Liver (tissue), 9 donors: Measurements from ENCODE around the gene TRPM6. TPM values are rescaled to one million over a fixed set of nuclear protein-coding genes. Genes with fewer than 3 reads are reported as not detected.

Experiments
- DNase-seq: peaks from one replicate; pipeline ENCODE4 v3.0.0-alpha.2; 2017; ENCODE audit warnings: low spot score
- H3K27ac ChIP-seq, 2 donors: one replicate each; pipeline ENCODE4 v1.7.0; 2013; ENCODE audit warnings: inconsistent platforms in 2 of 2, low read length in 2 of 2, control low read depth in 1 of 2, low read depth in 1 of 2, mild to moderate bottlenecking in 1 of 2
- H3K27me3 ChIP-seq, 4 donors: one replicate each; pipeline versions ENCODE4 v1.6.1 to v1.7.0; 2013; ENCODE audit warnings: low read length in 3 of 4, inconsistent platforms in 1 of 4, mild to moderate bottlenecking in 1 of 4, moderate library complexity in 1 of 4; ENCODE audit not compliant: control insufficient read depth in 4 of 4, insufficient read depth in 4 of 4
- H3K36me3 ChIP-seq, 4 donors: one replicate each; pipeline versions ENCODE4 v1.6.1 to v1.7.0; 2013; ENCODE audit warnings: low read length in 3 of 4, mild to moderate bottlenecking in 3 of 4, low read depth in 1 of 4, moderate library complexity in 1 of 4; ENCODE audit not compliant: control insufficient read depth in 4 of 4, insufficient read depth in 3 of 4
- H3K4me1 ChIP-seq, 4 donors: one replicate each; pipeline versions ENCODE4 v1.6.1 to v1.7.0; 2013; ENCODE audit warnings: low read length in 3 of 4, mild to moderate bottlenecking in 3 of 4, moderate library complexity in 1 of 4; ENCODE audit not compliant: control insufficient read depth in 4 of 4, insufficient read depth in 4 of 4
- H3K4me3 ChIP-seq, 3 donors: one replicate each; pipeline versions ENCODE4 v1.6.1 to v1.7.0; 2013; ENCODE audit warnings: low read length in 3 of 3, control low read depth in 1 of 3, low read depth in 1 of 3, mild to moderate bottlenecking in 1 of 3
- H3K9ac ChIP-seq, 2 donors: one replicate each; pipeline ENCODE4 v1.7.0; 2013; ENCODE audit warnings: low read length in 2 of 2, mild to moderate bottlenecking in 2 of 2, moderate library complexity in 2 of 2, control low read depth in 1 of 2, low read depth in 1 of 2
- H3K9me3 ChIP-seq, 4 donors: one replicate each; pipeline versions ENCODE4 v1.6.1 to v1.7.0; 2013; ENCODE audit warnings: low read length in 3 of 4; ENCODE audit not compliant: control insufficient read depth in 4 of 4
- EGR1 ChIP-seq, 2 donors: IDR thresholded peaks; 2 replicates each; pipeline ENCODE4 v1.6.1; 2016 to 2018; ENCODE audit warnings: antibody characterized with exemption in 2 of 2, low read depth in 2 of 2
- FOXA1 ChIP-seq: IDR thresholded peaks from 2 replicates; pipeline ENCODE4 v1.6.1; 2016; ENCODE audit warnings: antibody characterized with exemption
- FOXA2 ChIP-seq: IDR thresholded peaks from 2 replicates; pipeline ENCODE4 v1.6.1; 2016; ENCODE audit warnings: antibody characterized with exemption
- GABPA ChIP-seq, 2 donors: IDR thresholded peaks in 1 of 2; conservative IDR thresholded peaks in 1 of 2; 2 replicates each; pipeline ENCODE4 v1.6.1; 2016; ENCODE audit warnings: antibody characterized with exemption in 2 of 2, mild to moderate bottlenecking in 1 of 2, moderate library complexity in 1 of 2
- HNF4G ChIP-seq: IDR thresholded peaks from 2 replicates; pipeline ENCODE4 v1.6.1; 2016; ENCODE audit warnings: antibody characterized with exemption
- JUND ChIP-seq, 2 donors: IDR thresholded peaks; 2 replicates each; pipeline ENCODE4 v1.6.1; 2016; ENCODE audit warnings: antibody characterized with exemption in 2 of 2
- NR2F2 ChIP-seq: IDR thresholded peaks from 2 replicates; pipeline ENCODE4 v1.6.1; 2016; ENCODE audit warnings: antibody characterized with exemption
- RAD21 ChIP-seq, 2 donors: IDR thresholded peaks; 2 replicates each; pipeline ENCODE4 v1.6.1; 2016; ENCODE audit warnings: antibody characterized with exemption in 2 of 2, mild to moderate bottlenecking in 2 of 2
- RXRA ChIP-seq, 2 donors: IDR thresholded peaks; 2 replicates each; pipeline ENCODE4 v1.6.1; 2017 to 2018; ENCODE audit warnings: antibody characterized with exemption in 2 of 2, mild to moderate bottlenecking in 1 of 2
- SP1 ChIP-seq: IDR thresholded peaks from 2 replicates; pipeline ENCODE4 v1.6.1; 2018; ENCODE audit warnings: antibody characterized with exemption, mild to moderate bottlenecking
- TAF1 ChIP-seq: conservative IDR thresholded peaks from 2 replicates; pipeline ENCODE4 v1.6.1; 2016; ENCODE audit warnings: antibody characterized with exemption, mild to moderate bottlenecking
- YY1 ChIP-seq: IDR thresholded peaks from 2 replicates; pipeline ENCODE4 v1.6.1; 2016; ENCODE audit warnings: antibody characterized with exemption, mild to moderate bottlenecking
- WGBS: extraction: QIAGEN DNeasy Blood & Tissue Kit; methylation state at CpG from one replicate; pipeline ENCODE4 v1.1.7; 2013; 5-methylcytosine and 5-hydroxymethylcytosine counted together
- polyA plus RNA-seq, 2 donors: library from polyadenylated mRNA; stranded (reverse) in 1 of 2; unstranded in 1 of 2; fragments of 200-250 nt in 1 of 2; fragments of >200 nt in 1 of 2; fragmentation: Nextera tagmentation in 1 of 2; extraction: Ambion mirVana in 1 of 2; gene quantifications; one replicate each; pipeline versions ENCODE4 v1.2.1 to v1.2.3, GENCODE V29; 2013 to 2015
- total RNA-seq, 2 donors: library from RNA; depleted of rRNA; stranded (reverse); fragments of >200 nt; gene quantifications; one replicate each; pipeline ENCODE4 v1.2.3, GENCODE V29; 2014
- TF ChIP-seq, protein P1 (sequence below): IDR thresholded peaks from 2 replicates; pipeline ENCODE4 v1.6.1; 2016; ENCODE audit warnings: antibody characterized with exemption
- TF ChIP-seq, protein P2 (sequence below): IDR thresholded peaks from 2 replicates; pipeline ENCODE4 v1.6.1; 2016; ENCODE audit warnings: antibody characterized with exemption
- TF ChIP-seq, protein P3 (sequence below): fragments of 150-350 bp; IDR thresholded peaks from 2 replicates; pipeline ENCODE4 v1.5.1; 2017; ENCODE audit warnings: improper control_type of control experiment, low read depth, low read length; ENCODE audit not compliant: missing input control
- donor health status: healthy.
- donor health status: healthy.
- donor health status: healthy.
- donor health status: healthy.
- donor health status: healthy.

TRPM6 gene
- total and polyA plus RNA-seq, 4 donors = 0.05 to 0.67 (median 0.10) TPM

DNA sequence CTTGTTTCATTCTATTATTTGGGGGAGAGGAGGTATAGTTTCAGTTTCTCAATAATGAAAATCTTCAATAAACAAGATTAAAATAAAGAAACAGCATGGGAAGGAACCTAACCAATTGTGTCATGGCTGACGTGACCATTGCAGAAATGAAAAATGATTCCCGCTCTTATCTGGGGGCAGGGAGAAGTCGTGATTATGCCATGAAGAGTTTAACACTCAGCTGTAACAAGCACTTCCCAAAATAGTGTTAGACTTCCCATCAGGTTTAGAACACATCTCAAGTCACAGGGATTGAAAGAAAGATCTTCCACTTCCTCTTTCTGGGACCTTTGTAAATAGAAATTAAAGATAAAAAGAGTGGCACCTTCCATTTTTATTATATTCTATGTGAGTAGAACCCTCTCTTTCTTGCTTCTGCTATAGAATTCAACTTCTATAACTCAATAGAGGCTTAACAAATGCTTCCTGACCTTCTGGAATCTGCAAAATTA is 122.2 kb downstream of the TRPM6 start:
- Histone ChIP-seq H3K4me3 (no peak overlapping the region), H3K27me3 (no peaks in the 10 kb centered on the region), H3K9ac (no peak overlapping the region), H3K27ac (no peak overlapping the region), H3K4me1 (no peaks in the 10 kb centered on the region), H3K36me3 (no peaks in the 10 kb centered on the region), H3K9me3 (no peaks in the 10 kb centered on the region)
- TF ChIP-seq RXRA (IDR thresholded peaks at IDR 0.05) (no peak), YY1 (no peak), JUND (IDR thresholded peaks at IDR 0.05) (no peak), FOXA2 (no peak), TAF1 (no peak), HNF4G (no peak), FOXA1 (no peak), RAD21 (IDR thresholded peaks at IDR 0.05) (no peak), SP1 (no peak)
- TF ChIP-seq, protein P1, sequence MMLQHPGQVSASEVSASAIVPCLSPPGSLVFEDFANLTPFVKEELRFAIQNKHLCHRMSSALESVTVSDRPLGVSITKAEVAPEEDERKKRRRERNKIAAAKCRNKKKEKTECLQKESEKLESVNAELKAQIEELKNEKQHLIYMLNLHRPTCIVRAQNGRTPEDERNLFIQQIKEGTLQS = no peak
- TF ChIP-seq, protein P2, sequence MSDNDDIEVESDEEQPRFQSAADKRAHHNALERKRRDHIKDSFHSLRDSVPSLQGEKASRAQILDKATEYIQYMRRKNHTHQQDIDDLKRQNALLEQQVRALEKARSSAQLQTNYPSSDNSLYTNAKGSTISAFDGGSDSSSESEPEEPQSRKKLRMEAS = no peak
- TF ChIP-seq, protein P3, sequence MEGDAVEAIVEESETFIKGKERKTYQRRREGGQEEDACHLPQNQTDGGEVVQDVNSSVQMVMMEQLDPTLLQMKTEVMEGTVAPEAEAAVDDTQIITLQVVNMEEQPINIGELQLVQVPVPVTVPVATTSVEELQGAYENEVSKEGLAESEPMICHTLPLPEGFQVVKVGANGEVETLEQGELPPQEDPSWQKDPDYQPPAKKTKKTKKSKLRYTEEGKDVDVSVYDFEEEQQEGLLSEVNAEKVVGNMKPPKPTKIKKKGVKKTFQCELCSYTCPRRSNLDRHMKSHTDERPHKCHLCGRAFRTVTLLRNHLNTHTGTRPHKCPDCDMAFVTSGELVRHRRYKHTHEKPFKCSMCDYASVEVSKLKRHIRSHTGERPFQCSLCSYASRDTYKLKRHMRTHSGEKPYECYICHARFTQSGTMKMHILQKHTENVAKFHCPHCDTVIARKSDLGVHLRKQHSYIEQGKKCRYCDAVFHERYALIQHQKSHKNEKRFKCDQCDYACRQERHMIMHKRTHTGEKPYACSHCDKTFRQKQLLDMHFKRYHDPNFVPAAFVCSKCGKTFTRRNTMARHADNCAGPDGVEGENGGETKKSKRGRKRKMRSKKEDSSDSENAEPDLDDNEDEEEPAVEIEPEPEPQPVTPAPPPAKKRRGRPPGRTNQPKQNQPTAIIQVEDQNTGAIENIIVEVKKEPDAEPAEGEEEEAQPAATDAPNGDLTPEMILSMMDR = no peak
- DNase-seq = no peak
- WGBS = 59% methylated on average over 3 of the region's 3 CpGs

DNA sequence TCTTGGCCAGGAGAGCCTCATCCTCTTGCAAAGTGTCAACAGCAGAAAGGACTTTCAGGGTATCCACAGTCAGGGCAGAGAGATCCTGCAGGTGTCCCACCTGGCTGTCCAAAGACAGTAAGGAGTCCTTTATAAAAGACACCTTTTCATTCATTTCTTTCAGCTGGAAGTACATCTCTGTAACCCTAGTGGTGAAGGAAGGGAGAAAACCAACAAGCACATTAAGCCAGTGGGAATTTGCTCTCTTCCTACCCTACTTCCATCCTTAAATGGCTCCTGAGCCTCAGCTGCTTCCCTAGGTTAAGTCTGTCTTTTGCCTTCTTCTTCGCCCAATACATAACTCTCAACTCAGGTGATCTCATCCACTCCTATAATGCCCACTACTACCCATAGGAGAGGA is 124.8 kb downstream of the TRPM6 start:
- Histone ChIP-seq H3K4me1 (no peaks in the 10 kb centered on the region), H3K27ac (no peak overlapping the region), H3K9ac (no peak overlapping the region), H3K27me3 (no peaks in the 10 kb centered on the region), H3K4me3 (no peak overlapping the region), H3K36me3 (no peaks in the 10 kb centered on the region), H3K9me3 (no peaks in the 10 kb centered on the region)
- 98% methylated on average over 1 of the region's 1 CpG for WGBS
- DNase-seq = no peak
- no peak for TF ChIP-seq RXRA (IDR thresholded peaks at IDR 0.05)
- no peak for TF ChIP-seq TAF1
- no peak for TF ChIP-seq FOXA1
- no peak for TF ChIP-seq RAD21 (IDR thresholded peaks at IDR 0.05)
- no peak for TF ChIP-seq YY1
- TF ChIP-seq, protein P3 = no peak
- TF ChIP-seq, protein P2 = no peak
- TF ChIP-seq HNF4G = no peak
- no peak for TF ChIP-seq SP1
- TF ChIP-seq GABPA (IDR thresholded peaks at IDR 0.05 in 1 of 2, conservative IDR thresholded peaks at IDR 0.05 in 1 of 2) = no peak
- TF ChIP-seq NR2F2 = no peak
- TF ChIP-seq EGR1 (IDR thresholded peaks at IDR 0.05; ENCODE audit: low read depth in 2 of 2) = no peak
- no peak for TF ChIP-seq JUND (IDR thresholded peaks at IDR 0.05)
